Natural killer cell (primary cell): Measurements from ENCODE around the gene HPF1. TPM values are rescaled to one million over a fixed set of nuclear protein-coding genes. Genes with fewer than 3 reads are reported as not detected.

ENCODE experiments used
- ATAC-seq, 3 donors: fragments of 150-1000 bp in 2 of 3; fragments of 200-7000 bp in 1 of 3; cut with Tn5 transposase; 1 replicate in 1 of 3; 2 replicates in 2 of 3; pipeline ENCODE4 v1.10.0; 2021; ENCODE audit warnings: mild to moderate bottlenecking in 2 of 3, moderate library complexity in 2 of 3
- DNase-seq, 2 donors: peaks; one replicate each; pipeline versions ENCODE4 v3.0.0 to v3.0.0-alpha.2; 2013 to 2021; ENCODE audit warnings: mixed read lengths in 1 of 2
- H3K27ac ChIP-seq: one replicate; pipeline ENCODE4 v1.5.1; 2013; ENCODE audit warnings: mild to moderate bottlenecking, low read length
- H3K27me3 ChIP-seq: one replicate; pipeline ENCODE4 v1.6.1; 2013; ENCODE audit warnings: low read length; ENCODE audit not compliant: control insufficient read depth, insufficient read depth
- H3K36me3 ChIP-seq: one replicate; pipeline ENCODE4 v1.6.1; 2013; ENCODE audit warnings: low read length; ENCODE audit not compliant: control insufficient read depth, insufficient read depth
- H3K4me1 ChIP-seq: one replicate; pipeline ENCODE4 v1.6.1; 2013; ENCODE audit warnings: low read length; ENCODE audit not compliant: control insufficient read depth, insufficient read depth
- H3K4me3 ChIP-seq: one replicate; pipeline ENCODE4 v1.5.1; 2013; ENCODE audit warnings: low read length
- H3K9me3 ChIP-seq: one replicate; pipeline ENCODE4 v1.6.1; 2013; ENCODE audit warnings: low read length; ENCODE audit not compliant: control insufficient read depth, insufficient read depth
- H3K27ac Mint-ChIP-seq, 2 donors: one replicate each; pipeline ENCODE4 v1.8.0; 2022; ENCODE audit warnings: mild to moderate bottlenecking in 2 of 2, mixed read lengths in 2 of 2, moderate library complexity in 1 of 2
- H3K27me3 Mint-ChIP-seq, 2 donors: one replicate each; pipeline ENCODE4 v1.8.0; 2022; ENCODE audit warnings: low read depth in 2 of 2, mixed read lengths in 2 of 2
- H3K36me3 Mint-ChIP-seq: one replicate; pipeline ENCODE4 v1.8.0; 2022; ENCODE audit warnings: mixed read lengths
- H3K4me1 Mint-ChIP-seq, 2 donors: one replicate each; pipeline ENCODE4 v1.8.0; 2022; ENCODE audit warnings: mixed read lengths in 2 of 2
- H3K4me3 Mint-ChIP-seq: one replicate; pipeline ENCODE4 v1.8.0; 2022; ENCODE audit warnings: mild to moderate bottlenecking, moderate library complexity, mixed read lengths
- H3K9me3 Mint-ChIP-seq, 2 donors: one replicate each; pipeline ENCODE4 v1.8.0; 2022; ENCODE audit warnings: mixed read lengths in 2 of 2
- WGBS: methylation state at CpG from one replicate; pipeline ENCODE4 v1.1.7; 2013; ENCODE audit warnings: missing lambda C conversion rate; ENCODE audit not compliant: insufficient coverage; 5-methylcytosine and 5-hydroxymethylcytosine counted together
- intact Hi-C: fragments of 100-400 bp; cut with micrococcal nuclease; formaldehyde crosslinking; loops from one replicate; pipeline ENCODE4 v1.14.2; 2022
- total RNA-seq, 4 donors: library from RNA; stranded (reverse); fragments of 120-200 nt in 1 of 4; gene quantifications; one replicate each; pipeline versions ENCODE4 v1.2.3 to v1.2.4, GENCODE V29; 2013 to 2022
- TF ChIP-seq, protein P1 (sequence below): fragments of 200-600 bp; IDR thresholded peaks from one replicate; pipeline ENCODE4 v1.8.0; 2022; ENCODE audit warnings: antibody characterized with exemption

HPF1 gene
- total RNA-seq, 3 donors from 2014 or later (not counting 1 experiment from before 2014, with no cell fraction given): 12.9 to 16.1 (median 14.6) TPM

DNA sequence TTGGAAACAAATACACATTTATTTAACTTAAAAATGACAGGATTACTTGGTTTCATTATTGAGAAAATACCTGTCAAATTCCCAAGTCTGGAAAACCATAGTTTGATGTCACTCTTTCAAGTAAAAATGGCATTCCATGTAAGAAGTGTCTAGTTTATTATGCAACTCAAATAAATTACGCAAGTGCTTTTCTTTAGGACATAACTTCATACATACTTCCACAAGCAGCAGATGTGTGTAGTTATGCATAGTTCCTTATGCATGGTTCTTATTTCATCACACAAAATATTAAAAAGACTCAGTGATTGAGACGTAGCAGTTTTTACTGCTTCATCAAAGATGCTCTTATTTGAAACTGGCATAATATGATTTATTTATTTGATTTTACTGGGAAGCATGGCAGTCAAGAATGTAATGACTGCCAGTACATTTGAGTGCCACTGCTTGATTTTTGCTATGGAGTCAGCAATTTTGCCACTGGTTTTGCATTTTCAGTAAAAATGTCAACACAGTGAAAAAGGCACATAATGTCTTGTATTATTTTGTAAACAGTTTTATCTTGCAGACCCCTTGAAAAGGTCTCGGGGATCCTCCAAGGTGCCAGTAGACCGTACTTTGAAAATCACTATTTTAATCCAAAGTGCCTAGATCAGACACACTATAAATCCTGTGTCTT lies 75.2 kb downstream of the HPF1 start:
- Histone ChIP-seq H3K27ac (no peak overlapping the region), H3K4me3 (no peak overlapping the region), H3K9me3 (no peaks in the 10 kb centered on the region), H3K4me1 (no peaks in the 10 kb centered on the region), H3K36me3 (no peaks in the 10 kb centered on the region), H3K27me3 (no peaks in the 10 kb centered on the region)
- Mint-ChIP-seq H3K4me3 (no peak overlapping the region), H3K27me3 (no peaks in the 10 kb centered on the region), H3K36me3 (no peaks in the 10 kb centered on the region), H3K27ac (no peak overlapping the region), H3K4me1 (peaks cover 0 to 3% of the 10 kb centered on the region in 2 donors), H3K9me3 (no peaks in the 10 kb centered on the region)
- DNase-seq: no peak
- intact Hi-C loops: no loop called here
- 100% methylated on average over 2 of the region's 4 CpGs for WGBS
- ATAC-seq: no peak
- TF ChIP-seq, protein P1, sequence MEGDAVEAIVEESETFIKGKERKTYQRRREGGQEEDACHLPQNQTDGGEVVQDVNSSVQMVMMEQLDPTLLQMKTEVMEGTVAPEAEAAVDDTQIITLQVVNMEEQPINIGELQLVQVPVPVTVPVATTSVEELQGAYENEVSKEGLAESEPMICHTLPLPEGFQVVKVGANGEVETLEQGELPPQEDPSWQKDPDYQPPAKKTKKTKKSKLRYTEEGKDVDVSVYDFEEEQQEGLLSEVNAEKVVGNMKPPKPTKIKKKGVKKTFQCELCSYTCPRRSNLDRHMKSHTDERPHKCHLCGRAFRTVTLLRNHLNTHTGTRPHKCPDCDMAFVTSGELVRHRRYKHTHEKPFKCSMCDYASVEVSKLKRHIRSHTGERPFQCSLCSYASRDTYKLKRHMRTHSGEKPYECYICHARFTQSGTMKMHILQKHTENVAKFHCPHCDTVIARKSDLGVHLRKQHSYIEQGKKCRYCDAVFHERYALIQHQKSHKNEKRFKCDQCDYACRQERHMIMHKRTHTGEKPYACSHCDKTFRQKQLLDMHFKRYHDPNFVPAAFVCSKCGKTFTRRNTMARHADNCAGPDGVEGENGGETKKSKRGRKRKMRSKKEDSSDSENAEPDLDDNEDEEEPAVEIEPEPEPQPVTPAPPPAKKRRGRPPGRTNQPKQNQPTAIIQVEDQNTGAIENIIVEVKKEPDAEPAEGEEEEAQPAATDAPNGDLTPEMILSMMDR: no peak

Other genes with a start within 250 kb of the HPF1 start
- gene NEK1, start 145.4 kb downstream of the HPF1 start, total RNA-seq: 10 to 100 TPM; 16.4 to 24.9 (median 19.0) TPM
- gene CLCN3, start 137.4 kb downstream of the HPF1 start, total RNA-seq: 10 to 100 TPM; 20.7 to 26.0 (median 21.0) TPM